ENCODE data around the gene ZIC5.
"Not testable (repeated sequence)": the region's sequence is repeated elsewhere in the genome, so short reads cannot be mapped to it uniquely, and the experiment has no call there.

ZIC5 gene

DNA sequence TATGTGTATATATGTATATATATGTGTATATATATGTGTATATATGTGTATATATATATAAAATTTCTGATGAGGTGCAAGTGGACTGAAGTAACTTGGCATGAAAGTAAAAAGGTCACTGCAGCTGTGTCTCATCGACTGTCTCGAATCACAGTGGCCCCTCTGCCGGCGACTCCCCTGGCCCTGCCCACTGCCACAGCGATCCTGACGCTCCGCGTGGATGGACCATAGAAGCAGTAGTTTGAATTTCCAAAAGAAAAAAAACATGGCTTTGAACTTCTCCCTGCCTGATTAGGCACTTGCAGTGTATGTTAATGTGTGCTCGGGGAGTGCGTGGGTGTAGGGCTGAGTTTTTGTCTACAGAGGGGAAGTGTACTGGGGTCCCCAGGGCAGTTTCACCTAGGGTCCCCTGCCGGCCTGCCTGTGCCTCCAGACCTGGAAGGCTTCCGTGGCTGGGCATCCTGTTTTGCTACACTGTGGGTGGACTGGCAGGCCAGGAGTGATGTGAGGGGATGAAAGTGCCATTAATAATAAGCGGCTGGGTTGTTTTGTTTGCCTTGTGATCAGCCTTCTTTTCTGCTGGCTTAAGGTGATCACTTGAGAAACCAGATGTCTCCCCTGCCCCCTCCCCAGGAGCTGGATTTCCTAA, 10.8 kb downstream of the ZIC5 start:
- no peak for DNase-seq (ENCODE audit: low read depth in 3 of 3)

DNA sequence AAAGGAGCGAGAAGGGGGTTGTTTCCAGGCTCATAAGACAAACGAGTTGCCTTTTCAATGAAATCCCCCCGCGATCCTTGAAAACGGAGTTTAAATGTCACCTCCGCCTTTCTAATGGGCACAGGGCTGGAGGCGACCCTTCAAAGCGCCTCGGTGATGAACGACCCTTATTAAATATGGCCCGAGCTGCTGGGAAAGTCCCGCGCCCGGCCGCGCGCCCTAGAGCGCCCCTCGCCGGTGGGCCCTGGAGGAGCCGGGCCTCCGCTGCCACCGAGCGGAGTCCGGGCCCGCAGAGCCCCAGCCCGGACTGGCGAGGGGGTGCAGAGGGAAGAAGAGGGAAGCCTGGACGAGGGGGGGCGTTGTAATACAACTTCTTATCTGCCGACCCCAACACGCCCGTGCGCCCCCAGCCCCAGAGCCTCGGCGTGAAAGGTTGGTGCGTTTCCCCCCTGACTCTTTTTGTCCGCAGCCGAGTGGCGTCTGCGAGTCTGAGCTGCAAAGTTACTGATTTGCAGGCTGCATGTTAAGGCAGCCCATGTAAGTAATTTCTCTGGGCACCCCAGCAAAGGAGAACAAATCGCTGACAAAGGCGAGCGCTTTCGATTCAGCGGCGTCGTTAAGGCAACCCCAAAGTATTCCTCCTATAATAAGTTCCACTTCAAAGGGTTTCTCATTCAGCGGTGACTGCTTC, 11.9 kb downstream of the ZIC5 start:
- no peak for DNase-seq (ENCODE audit: low read depth in 3 of 3)

GRCh38 chr13:99959127-99959539, 12.4 kb downstream of the ZIC5 start:
- no peak for DNase-seq (ENCODE audit: low read depth in 3 of 3)

- no peak for DNase-seq (ENCODE audit: low read depth in 3 of 3)
Measured at GRCh38 chr13:99958406-99959126, 13.0 kb downstream of the ZIC5 start.

- no peak for DNase-seq (ENCODE audit: low read depth in 3 of 3)
Measured at GRCh38 chr13:99956473-99957349, 14.9 kb downstream of the ZIC5 start.

- no peak for DNase-seq (ENCODE audit: low read depth in 3 of 3)
Measured at GRCh38 chr13:99955747-99956472, 15.7 kb downstream of the ZIC5 start.

DNA sequence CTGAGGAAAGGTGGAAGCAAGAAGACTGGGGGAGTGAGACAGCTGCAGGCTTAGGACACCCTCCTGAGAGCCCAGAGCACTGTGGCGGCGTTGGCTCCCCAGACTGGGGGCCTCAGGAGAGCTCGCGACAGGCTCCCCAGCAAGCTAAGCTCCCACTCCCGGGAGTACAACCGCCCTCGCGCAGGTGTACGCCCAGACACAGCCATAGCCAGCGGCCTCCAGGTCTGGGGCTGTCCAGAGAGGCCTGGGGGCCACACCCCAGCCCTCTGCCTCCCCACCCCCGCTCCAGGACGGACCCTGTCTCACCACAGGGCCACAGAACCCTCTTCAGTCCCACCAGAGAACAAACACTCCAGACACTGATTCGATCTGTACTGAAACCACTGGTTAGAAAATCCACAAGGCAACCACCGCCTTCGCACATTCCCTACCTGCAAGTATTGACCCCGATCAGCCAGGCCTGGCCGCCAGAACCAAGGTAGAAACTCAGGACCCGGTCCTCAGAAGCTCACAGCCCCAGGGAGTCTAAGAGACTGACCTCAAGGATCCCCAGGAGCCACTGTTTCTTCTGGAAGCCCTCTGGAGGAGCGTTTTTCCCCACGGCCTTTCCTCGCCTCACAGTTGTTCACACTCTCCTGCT, 16.3 kb downstream of the ZIC5 start:
- no peak for DNase-seq (ENCODE audit: low read depth in 3 of 3)

DNA sequence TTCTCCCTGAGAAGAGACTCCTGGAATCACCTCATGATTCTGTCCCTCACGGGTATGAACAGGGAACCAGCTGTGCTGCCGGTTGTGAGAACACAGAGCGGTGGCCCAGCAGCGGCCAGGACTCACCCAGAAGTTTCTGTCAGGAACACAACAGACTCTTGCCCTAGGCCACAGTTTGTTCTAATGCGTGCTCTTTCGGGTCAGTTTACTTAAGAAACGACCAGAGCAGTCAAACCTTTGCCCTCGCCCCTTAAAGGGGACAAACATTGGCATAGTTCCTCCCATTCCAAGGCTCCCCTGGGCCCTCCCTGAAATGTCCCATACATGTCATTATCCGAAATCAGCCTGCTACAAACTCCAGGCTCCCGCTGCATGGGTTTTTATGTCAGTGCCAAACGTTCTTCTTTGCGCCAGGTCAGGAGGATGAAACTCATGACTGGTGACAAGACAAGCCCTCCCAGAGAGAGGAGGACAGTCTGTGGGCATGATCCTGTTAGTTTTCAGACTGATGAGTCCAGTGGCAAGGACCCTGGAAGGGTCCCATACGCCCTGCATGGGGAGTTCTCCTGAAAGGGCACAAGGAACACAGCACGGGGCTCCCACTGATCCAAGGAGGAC, 18.3 kb downstream of the ZIC5 start:
- no peak for DNase-seq (ENCODE audit: low read depth in 3 of 3)

- not testable (repeated sequence) for DNase-seq (ENCODE audit: low read depth in 3 of 3)
Measured at GRCh38 chr13:99951666-99952065, 19.9 kb downstream of the ZIC5 start.

- DNase-seq (ENCODE audit: low read depth in 3 of 3): no peak
Measured at GRCh38 chr13:99949679-99950413, 21.7 kb downstream of the ZIC5 start.

DNA sequence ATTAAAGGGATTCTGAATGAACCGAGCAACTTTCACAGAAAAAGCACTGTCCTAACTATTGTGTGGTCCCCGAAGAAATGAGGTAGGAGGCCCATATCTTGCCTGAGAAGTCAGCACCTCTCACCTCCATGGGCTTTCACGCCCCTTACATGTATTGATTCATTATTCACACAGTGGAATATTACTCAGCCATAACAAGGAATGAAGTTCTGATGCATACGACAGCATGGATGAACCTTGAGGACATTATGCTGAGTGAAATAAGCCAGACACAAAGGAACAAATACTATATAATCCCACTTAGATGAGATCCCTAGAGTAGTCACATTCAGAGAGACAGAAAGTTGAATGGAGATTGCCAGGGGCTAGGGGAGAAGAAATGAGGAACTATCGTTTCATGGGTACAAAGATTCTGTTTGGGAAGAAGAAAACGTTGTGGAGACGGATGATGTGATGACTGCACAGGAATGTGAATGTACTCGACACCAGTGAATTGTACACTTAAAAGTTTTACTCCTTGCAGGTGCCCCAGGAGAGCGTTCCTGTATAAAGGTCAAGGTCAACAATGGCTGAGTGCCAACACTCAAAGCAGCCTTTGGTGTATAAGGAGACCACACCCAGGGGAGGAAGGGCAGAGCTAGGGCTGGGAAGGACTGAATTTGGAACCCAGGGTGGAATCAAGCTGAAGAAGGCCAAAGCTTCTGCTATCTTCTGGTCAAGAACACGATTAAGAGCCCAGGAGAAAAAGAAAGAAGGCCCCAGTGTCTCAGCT, 22.5 kb downstream of the ZIC5 start:
- no peak for DNase-seq (ENCODE audit: low read depth in 3 of 3)

DNA sequence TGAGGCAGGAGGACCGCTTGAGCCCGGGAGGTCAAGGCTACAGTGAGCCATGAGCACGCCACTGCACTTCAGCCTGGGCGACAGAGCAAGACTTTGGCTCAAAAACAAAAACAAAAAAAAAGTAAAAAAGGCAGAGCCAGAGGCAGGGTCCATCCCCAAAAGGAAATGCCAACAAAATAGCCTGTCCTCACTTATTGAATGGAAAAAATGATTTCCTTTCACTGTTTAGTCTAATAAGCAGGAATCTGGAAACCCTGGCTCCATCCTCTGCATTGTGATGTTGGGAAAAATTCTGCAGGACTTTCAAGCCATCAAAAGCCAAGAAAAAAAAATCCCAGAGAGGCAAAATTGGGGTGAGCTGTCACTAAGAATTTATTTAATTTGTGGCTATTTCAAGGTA, 23.2 kb downstream of the ZIC5 start:
- no peak for DNase-seq (ENCODE audit: low read depth in 3 of 3)

DNA sequence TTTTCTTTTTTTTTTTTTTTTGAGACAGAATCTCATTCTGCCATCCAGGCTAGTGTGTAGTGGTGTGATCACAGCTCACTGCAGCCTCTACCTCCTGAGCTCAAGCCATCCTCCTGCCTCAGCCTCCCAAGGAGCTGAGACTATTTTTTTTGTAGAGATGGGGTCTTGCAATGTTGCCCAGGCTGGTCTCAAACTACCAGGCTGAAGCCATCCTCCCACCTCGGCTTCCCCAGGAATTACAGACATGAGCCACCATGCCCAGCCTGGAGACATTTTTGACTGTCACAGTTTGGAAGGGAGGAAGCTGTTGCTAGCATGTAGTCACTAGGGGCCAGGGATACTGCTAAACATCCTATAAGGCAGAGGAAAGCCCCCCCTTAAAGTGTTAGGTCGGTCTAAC, 23.9 kb downstream of the ZIC5 start:
- no peak for DNase-seq (ENCODE audit: low read depth in 3 of 3)

DNA sequence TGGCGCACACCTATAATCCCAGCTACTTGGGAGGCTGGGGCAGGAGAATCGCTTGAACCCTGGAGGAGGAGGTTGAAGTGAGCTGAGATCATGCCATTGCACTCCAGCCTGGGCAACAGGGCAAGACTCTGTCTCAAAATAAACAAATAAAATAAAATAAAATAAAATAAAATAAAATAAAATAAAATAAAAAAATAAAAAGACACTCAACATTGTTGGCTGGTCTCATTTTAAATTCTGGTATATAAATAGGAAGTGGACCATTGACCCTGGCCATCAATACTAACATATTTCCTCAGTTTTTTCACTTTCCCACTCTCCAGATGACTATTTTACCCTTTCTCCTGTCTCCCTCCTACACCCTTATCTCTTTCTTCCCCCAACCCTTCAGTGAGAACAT, 26.1 kb downstream of the ZIC5 start:
- DNase-seq (ENCODE audit: low read depth in 3 of 3): not testable (repeated sequence)

DNA sequence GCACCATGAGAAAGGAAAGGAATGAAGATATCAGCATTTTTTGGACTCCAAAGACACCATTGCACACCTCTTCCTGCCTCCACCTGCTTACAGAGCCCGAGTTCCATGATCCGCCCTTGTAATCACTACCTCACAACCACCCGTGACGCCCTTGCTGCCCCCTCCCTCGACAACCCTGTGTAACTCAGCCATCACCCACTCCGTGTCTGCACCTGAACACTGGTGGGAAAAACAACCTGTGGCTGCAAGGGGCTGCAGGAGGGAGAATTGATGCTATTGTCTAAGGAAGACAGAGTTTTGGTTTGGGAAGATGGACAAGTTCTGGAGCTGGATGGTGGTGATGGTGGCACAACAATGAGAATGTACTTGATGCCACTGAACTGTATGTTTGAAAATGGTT, 27.0 kb downstream of the ZIC5 start:
- DNase-seq (ENCODE audit: low read depth in 3 of 3): no peak

- no peak for DNase-seq (ENCODE audit: low read depth in 3 of 3)
Measured at GRCh38 chr13:99944102-99944501, 27.5 kb downstream of the ZIC5 start.

GRCh38 chr13:99941911-99942310, 29.7 kb downstream of the ZIC5 start:
- DNase-seq (ENCODE audit: low read depth in 3 of 3): no peak

DNA sequence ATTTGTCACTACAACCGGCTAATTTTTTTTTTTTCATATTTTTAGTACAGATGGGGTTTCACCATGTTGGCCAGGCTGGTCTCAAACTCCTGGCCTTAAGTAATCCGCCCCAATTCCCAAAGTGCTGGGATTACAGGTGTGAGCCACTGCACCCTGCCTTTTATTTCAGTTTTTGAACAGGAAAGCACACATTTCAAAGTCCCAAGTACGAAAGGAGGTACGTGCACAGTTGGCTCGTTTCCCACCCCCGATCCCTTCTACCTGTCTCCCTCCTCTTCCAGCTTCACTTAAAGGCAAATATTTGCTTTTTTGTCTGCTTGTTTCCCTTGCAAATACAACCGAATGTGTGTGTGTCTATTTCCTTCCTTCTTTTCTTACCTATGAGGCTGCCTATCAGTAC, 30.5 kb downstream of the ZIC5 start:
- no peak for DNase-seq (ENCODE audit: low read depth in 3 of 3)

DNA sequence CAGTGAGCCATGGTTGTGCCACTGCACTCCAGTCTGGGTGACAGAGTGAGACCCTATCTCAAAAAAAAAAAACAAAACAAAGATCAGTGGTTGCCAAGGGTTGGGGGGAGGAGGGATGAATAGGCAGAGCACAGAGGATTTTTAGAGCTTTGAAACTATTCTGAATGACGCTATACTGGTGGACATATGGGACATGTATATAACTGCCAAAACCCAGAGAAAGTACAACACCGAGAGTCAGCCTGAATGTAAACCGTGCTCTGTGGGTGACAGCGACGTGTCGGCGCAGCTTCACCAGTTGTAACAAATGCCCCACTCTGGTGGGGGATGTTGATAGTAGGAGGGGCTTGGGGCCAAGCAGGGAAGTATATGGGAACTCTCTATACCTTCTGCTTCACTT, 32.9 kb downstream of the ZIC5 start:
- no peak for DNase-seq (ENCODE audit: low read depth in 3 of 3)

All from stimulated activated CD4-positive, alpha-beta T cell treated with anti-CD3 and anti-CD28 coated beads, TNF-alpha, amount 100 ng/mL, for 24 hours (primary cell).